SW480 (cell line): ENCODE data around the gene LIPC.

Experiments
- DNase-seq: peaks from one replicate; pipeline ENCODE4 v3.0.0-alpha.2; 2016; ENCODE audit warnings: low spot score

The LIPC gene

GRCh38 chr15:58497046-58497785 is 65.4 kb downstream of the LIPC start:
- DNase-seq, result no peak

DNA sequence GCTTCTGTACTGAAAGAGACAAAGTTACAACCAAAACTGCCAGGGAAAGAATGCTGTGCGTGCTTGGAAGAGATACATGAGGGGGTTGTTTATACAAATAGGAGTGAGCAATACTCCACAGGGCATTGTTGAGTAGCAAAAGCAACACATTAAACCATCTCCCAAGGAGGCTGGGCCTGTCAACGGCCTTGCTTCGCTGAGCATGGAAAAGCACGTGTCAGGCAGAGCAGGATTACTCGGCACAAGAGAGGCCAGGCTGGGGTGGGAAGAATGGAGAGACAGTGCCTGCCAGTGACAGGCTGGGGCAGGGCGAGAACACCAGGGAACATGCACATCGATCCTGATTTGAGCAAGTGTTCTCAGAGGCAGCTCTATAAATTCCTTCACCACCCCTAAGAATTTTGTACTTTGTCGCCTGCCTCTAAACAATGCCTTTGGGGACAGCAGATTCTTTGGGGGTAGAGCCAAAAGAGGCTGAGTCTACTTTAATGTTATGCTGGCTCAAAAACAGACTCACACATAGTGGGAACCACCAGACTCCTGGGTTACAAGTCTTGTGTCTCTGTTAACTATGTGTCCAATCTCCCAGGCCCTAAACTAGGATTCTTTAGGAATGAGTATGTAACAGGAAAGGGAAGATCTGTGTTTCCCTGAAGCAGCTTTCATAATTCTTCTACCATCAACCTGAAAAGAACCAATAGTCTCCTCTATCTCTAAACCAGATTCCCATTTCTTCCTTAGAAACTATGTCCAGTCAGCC is 67.2 kb downstream of the LIPC start:
- no peak for DNase-seq

- DNase-seq, result no peak
These were observed 69.2 kb downstream of the LIPC start for GRCh38 chr15:58501006-58501405.

DNA sequence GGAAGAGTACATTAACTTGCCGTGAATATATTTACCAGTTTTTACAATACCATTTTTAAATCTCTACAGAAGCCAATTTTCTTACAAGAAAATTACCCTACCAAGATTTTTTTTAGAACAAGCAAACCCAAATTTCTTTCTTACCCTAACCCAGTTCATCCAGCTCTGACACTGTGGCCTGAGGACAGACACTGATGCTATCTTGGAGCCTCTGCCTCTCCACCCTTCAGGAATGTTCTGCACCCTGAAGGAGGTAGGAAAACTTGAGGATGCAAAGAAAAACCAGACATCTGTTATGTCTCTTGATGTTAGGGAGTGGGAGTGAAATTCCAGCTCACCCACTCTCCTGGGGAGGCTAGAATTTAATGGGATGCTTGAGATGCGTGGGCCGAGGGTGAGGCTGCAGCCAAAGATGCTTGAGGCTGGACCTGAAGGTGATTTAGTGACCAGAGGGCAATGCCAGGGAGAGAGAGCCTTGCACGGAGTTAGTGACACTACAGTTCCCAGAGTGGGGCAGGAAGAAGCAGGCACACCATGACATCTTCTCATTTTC is 69.9 kb downstream of the LIPC start:
- DNase-seq, result no peak

DNA sequence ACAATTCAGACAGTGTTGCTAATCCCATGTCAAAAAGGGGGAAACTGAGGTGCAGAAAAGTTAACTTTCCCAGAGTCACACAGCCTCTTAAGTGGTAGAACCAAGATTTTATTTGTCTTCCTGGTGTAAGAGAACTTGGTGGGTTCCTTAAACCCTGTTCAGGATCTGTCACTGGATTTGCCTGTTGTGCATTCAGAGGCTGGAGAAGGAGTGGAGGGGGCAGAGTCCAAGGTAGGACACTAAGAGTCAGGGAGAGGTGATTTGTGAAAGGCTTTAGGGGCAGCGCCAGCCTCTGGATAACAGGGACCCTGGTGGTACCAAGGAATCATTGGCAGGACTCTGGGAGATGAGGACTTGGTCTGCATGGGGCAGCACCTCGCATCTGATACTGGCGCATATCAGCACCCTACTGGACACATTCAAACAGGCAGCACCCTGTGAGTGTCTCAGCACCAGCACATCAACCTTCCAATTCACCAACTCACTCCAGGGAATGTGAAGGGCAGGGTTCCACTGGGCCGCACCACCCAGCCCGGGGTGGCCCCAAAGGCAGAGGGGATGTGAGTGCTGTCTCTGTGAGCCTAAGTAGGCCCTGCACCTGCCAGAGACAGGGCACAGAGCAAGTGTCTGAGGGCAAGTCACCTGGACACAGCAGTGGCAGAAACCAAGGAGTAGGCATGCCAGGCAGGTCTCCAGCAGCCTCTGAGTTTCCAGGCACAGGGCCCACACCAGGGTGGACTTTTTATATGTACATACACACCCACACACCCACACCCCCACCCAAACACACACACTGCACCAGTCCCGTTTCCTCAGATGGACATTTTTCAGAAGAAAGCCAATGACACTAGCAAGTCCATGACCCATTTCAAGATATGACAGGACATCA is 71.6 kb downstream of the LIPC start:
- DNase-seq, result no peak

- DNase-seq, result no peak
These were observed 73.0 kb downstream of the LIPC start for GRCh38 chr15:58504674-58505234.

- DNase-seq, result no peak
These were observed 73.8 kb downstream of the LIPC start for GRCh38 chr15:58505581-58505980.

- peak; percentile 5 for DNase-seq
These were observed 74.3 kb downstream of the LIPC start for GRCh38 chr15:58506064-58506490.

GRCh38 chr15:58506783-58507668 is 75.2 kb downstream of the LIPC start:
- DNase-seq, result no peak

DNA sequence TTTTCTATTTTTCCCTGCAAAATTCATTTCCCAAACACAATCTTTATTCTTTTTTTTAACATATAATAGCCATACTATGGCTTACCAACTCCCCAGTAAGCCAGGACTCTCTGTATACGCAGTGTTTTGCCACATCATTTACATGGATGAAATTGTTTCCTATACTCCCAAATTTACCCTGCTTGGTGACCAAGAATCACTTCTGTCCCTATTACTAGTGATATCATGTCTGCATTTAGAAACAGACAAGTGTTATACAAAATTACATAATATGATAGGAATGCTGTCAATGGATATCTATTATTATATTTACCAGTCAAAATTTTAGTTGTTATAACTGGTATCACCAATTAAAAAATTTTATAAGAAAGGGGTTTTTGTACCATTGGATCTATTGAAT is 77.8 kb downstream of the LIPC start:
- no peak for DNase-seq

- DNase-seq, result no peak
These were observed 79.2 kb downstream of the LIPC start for GRCh38 chr15:58510715-58511598.

DNA sequence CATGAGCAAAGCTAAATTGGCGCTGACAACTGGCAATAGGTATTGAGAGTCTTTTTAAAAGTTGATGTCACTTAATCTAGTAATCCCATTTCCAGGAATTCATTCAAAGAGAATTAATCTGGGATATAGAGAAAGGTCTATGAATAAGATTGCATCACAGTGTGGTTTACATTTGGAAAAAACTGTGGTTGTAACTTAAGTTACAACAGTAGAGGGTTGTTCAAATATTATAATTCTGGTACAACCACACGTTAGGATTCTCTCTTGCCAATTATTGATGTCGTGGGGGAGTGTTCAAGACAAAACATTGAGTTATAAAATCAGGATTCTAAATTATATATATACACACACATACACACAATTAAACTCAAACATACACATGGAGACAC is 79.8 kb downstream of the LIPC start:
- DNase-seq, result no peak

GRCh38 chr15:58512522-58512921 is 80.7 kb downstream of the LIPC start:
- no peak for DNase-seq

GRCh38 chr15:58513008-58513407 is 81.2 kb downstream of the LIPC start:
- DNase-seq, result no peak

- no peak for DNase-seq
These were observed 82.0 kb downstream of the LIPC start for GRCh38 chr15:58513726-58514336.

DNA sequence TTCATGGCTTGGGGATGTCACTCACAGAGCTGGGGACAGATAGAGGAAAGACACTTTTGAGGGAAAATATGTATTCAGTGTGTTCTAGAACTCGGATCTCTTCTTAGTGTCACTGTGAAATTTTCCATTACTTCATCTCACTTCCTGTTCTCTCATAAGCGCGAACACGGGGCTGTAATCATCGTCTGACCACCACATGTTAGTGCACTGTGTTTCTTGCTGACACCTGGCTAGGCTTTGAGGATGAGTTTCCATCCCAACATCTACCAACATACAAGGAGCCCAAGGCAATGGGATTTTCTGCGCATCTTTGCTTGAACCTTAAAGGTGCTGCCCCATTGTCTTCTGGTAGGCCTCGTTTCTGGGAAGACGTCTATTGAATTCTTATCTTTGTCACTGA is 84.0 kb downstream of the LIPC start:
- DNase-seq, result no peak

GRCh38 chr15:58517252-58517681 is 85.5 kb downstream of the LIPC start:
- DNase-seq, result no peak

- no peak for DNase-seq
These were observed 86.1 kb downstream of the LIPC start for GRCh38 chr15:58517682-58518525.
